Measurements from ENCODE around the gene DCST1.

DNA sequence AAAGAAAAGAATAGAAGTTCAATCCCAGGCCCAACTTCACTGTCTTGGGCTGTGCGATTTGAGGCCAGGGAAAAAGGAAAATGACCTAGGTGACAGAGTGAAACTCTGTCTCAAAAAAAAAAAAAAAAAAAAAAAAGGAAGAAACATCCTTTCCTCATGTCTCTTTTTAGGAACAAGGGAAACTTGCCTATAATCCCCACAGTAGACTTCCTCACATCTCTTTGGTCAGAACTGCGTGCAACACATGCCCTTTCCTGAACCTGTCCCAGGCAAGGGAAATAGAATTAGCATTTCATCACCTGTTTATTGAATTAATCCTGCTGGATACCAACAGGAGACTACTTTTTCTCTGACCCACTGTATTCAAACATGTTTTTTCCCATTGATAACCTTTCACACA, 2.3 kb downstream of the DCST1 start:
- TF ChIP-seq EZH2 (IDR thresholded peaks at IDR 0.05; ENCODE audit: insufficient read depth, poor library complexity, severe bottlenecking) (no peak), EZH2phosphoT487 (IDR thresholded peaks at IDR 0.05; ENCODE audit: insufficient read depth, low read depth) (no peak)

Data from GM23248 (cell line).